ENCODE results near the gene TAS2R41.

GRCh38 chr7:143444063-143444782 lies 33.5 kb upstream of the TAS2R41 start:
- no peak for TF ChIP-seq RFX5 (IDR thresholded peaks at IDR 0.05; ENCODE audit: low read depth, low read length)
- no peak for TF ChIP-seq CTCF (conservative IDR thresholded peaks at IDR 0.05; ENCODE audit: low read depth, low read length)
- TF ChIP-seq POLR2A (IDR thresholded peaks at IDR 0.05; ENCODE audit: low read depth, low read length): no peak
- TF ChIP-seq MAFK (IDR thresholded peaks at IDR 0.05; ENCODE audit: low read depth, low read length): no peak
- TF ChIP-seq CEBPB (IDR thresholded peaks at IDR 0.05; ENCODE audit: low read depth, low read length): no peak

Measured in IMR-90 (cell line).